CD14-positive monocyte (primary cell): ENCODE data around the gene NXF1. TPM values are rescaled to one million over a fixed set of nuclear protein-coding genes. Genes with fewer than 3 reads are reported as not detected.
"Not testable (repeated sequence)": the region's sequence is repeated elsewhere in the genome, so short reads cannot be mapped to it uniquely, and the experiment has no call there.

ENCODE experiments used
- DNase-seq, 3 donors: peaks; one replicate each; pipeline ENCODE4 v3.0.0-alpha.2; 2011 to 2022
- H2AFZ ChIP-seq: 2 replicates; pipeline ENCODE4 v1.6.0; 2012; ENCODE audit warnings: mild to moderate bottlenecking, low read depth, low read length, inconsistent platforms; ENCODE audit not compliant: insufficient read depth, poor library complexity, severe bottlenecking
- H3K27ac ChIP-seq, 2 donors: 1 replicate in 1 of 2; 2 replicates in 1 of 2; pipeline ENCODE4 v1.5.1; 2012 to 2013; ENCODE audit warnings: low read length in 2 of 2, control low read depth in 1 of 2, inconsistent platforms in 1 of 2, low read depth in 1 of 2, mild to moderate bottlenecking in 1 of 2
- H3K27me3 ChIP-seq, 2 donors: one replicate each; pipeline versions ENCODE4 v1.6.0 to v1.6.1; 2011 to 2013; ENCODE audit warnings: low read length in 2 of 2; ENCODE audit not compliant: control insufficient read depth in 2 of 2, insufficient read depth in 2 of 2
- H3K36me3 ChIP-seq, 2 donors: replicated peaks in 1 of 2; 1 replicate in 1 of 2; 2 replicates in 1 of 2; pipeline versions ENCODE4 v1.5.1 to v1.6.1; 2012 to 2013; ENCODE audit warnings: low read length in 2 of 2, control low read depth in 1 of 2, inconsistent platforms in 1 of 2, mild to moderate bottlenecking in 1 of 2; ENCODE audit not compliant: insufficient read depth in 2 of 2, control insufficient read depth in 1 of 2
- H3K4me1 ChIP-seq, 2 donors: 1 replicate in 1 of 2; 2 replicates in 1 of 2; pipeline versions ENCODE4 v1.5.1 to v1.6.1; 2012 to 2013; ENCODE audit warnings: low read length in 2 of 2, control low read depth in 1 of 2, inconsistent platforms in 1 of 2, mild to moderate bottlenecking in 1 of 2, moderate library complexity in 1 of 2; ENCODE audit not compliant: insufficient read depth in 2 of 2, control insufficient read depth in 1 of 2
- H3K4me2 ChIP-seq: replicated peaks from 2 replicates; pipeline ENCODE3; 2012; ENCODE audit warnings: low read length, moderate library complexity, mild to moderate bottlenecking; ENCODE audit not compliant: poor library complexity, severe bottlenecking; ENCODE audit errors: extremely low read depth
- H3K4me3 ChIP-seq, 3 experiments: fragments of 200-600 bp in 1 of 3; sonication (generic) in 1 of 3; replicated peaks in 1 of 3; 1 replicate in 2 of 3; 2 replicates in 1 of 3; pipeline ENCODE4 v1.5.1; 2011 to 2013; ENCODE audit warnings: low read length in 3 of 3, mild to moderate bottlenecking in 3 of 3, control low read depth in 2 of 3, low read depth in 2 of 3, inconsistent platforms in 1 of 3, moderate library complexity in 1 of 3
- H3K79me2 ChIP-seq: 2 replicates; pipeline ENCODE4 v1.6.0; 2012; ENCODE audit warnings: mild to moderate bottlenecking, control low read depth, inconsistent platforms, low read length, moderate library complexity; ENCODE audit not compliant: insufficient read depth
- H3K9ac ChIP-seq: 2 replicates; pipeline ENCODE4 v1.6.0; 2017; ENCODE audit warnings: low read length, mild to moderate bottlenecking; ENCODE audit not compliant: insufficient read depth, poor library complexity, severe bottlenecking
- H3K9me3 ChIP-seq, 2 donors: replicated peaks in 1 of 2; 1 replicate in 1 of 2; 2 replicates in 1 of 2; pipeline versions ENCODE4 v1.5.1 to v1.6.1; 2012 to 2013; ENCODE audit warnings: low read length in 2 of 2, control low read depth in 1 of 2; ENCODE audit not compliant: control insufficient read depth in 1 of 2, insufficient read depth in 1 of 2
- H4K20me1 ChIP-seq: 2 replicates; pipeline ENCODE4 v1.6.0; 2012; ENCODE audit warnings: mild to moderate bottlenecking, low read length, control low read depth, moderate library complexity; ENCODE audit not compliant: insufficient read depth
- H3K27ac Mint-ChIP-seq, 7 donors: one replicate each; pipeline ENCODE4 v1.8.0; 2020; ENCODE audit warnings: mild to moderate bottlenecking in 7 of 7, mixed read lengths in 7 of 7, moderate library complexity in 6 of 7, inconsistent platforms in 2 of 7
- H3K27me3 Mint-ChIP-seq, 3 donors: one replicate each; pipeline ENCODE4 v1.8.0; 2021 to 2022; ENCODE audit warnings: low read depth in 3 of 3, mild to moderate bottlenecking in 3 of 3, mixed read lengths in 3 of 3, moderate library complexity in 3 of 3, inconsistent platforms in 1 of 3
- H3K36me3 Mint-ChIP-seq, 2 donors: one replicate each; pipeline ENCODE4 v1.8.0; 2020; ENCODE audit warnings: mixed read lengths in 2 of 2, inconsistent platforms in 1 of 2, mild to moderate bottlenecking in 1 of 2
- H3K4me1 Mint-ChIP-seq: one replicate; pipeline ENCODE4 v1.8.0; 2020; ENCODE audit warnings: mild to moderate bottlenecking, mixed read lengths
- H3K4me3 Mint-ChIP-seq, 2 donors: one replicate each; pipeline ENCODE4 v1.8.0; 2020; ENCODE audit warnings: mild to moderate bottlenecking in 2 of 2, mixed read lengths in 2 of 2, moderate library complexity in 1 of 2
- H3K9me3 Mint-ChIP-seq, 7 donors: one replicate each; pipeline ENCODE4 v1.8.0; 2020 to 2022; ENCODE audit warnings: mixed read lengths in 7 of 7, mild to moderate bottlenecking in 6 of 7, moderate library complexity in 6 of 7, inconsistent platforms in 2 of 7
- WGBS: methylation state at CpG from one replicate; pipeline ENCODE4 v1.1.5; 2013; ENCODE audit warnings: missing lambda C conversion rate; ENCODE audit not compliant: insufficient coverage; 5-methylcytosine and 5-hydroxymethylcytosine counted together
- intact Hi-C, 2 donors: fragments of 100-400 bp; cut with micrococcal nuclease; formaldehyde crosslinking; loops; one replicate each; pipeline versions ENCODE4 v1.15.0 to v1.15.1; 2023
- polyA plus RNA-seq, 3 donors: library from polyadenylated mRNA; depleted of rRNA in 1 of 3; unstranded in 2 of 3; stranded (reverse) in 1 of 3; fragments of 300-500 nt in 2 of 3; fragments of >200 nt in 1 of 3; fragmentation: Illumina TruSeq in 2 of 3; gene quantifications; 1 replicate in 2 of 3; 2 replicates in 1 of 3; pipeline ENCODE4 v1.2.3, GENCODE V29; 2012 to 2021
- TF ChIP-seq, protein P1 (sequence below): fragments of 200-600 bp; IDR thresholded peaks from one replicate; pipeline ENCODE4 v1.8.0; 2022; ENCODE audit warnings: antibody characterized with exemption, mild to moderate bottlenecking

Gene NXF1
- polyA plus RNA-seq, 3 donors, result 50.1 to 748 (median 70.6) TPM

DNA sequence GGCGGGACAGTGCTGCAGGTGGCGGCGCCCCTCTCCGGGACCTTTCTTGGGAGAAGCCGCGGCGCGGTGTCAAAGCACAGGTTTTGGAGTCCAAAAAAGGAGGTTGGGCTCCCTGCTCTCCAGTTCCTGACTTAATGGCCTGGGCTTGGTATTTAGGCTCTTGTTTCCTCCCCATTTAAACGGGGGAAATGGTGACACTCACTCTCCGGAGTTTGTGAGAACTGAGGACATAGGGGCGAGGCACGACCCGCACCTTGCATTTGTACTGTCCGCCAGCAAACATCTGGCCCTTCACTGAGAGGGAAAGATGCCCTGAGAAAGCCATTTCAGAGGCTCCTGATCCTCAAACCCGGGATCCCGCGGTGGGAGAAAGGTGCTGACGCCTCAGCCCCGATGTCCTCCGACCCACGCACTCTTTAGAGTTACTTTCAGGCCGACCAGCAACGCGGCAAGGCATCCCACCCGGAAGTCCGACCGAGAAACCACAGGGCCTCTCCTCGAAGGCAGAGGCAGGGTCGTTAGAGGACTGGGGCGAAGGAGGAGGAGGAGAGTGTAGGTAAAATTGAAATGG, 37.0 kb upstream of the NXF1 start:
- intact Hi-C loops, result loop anchor here in 1 of 2 donors (1.0 kb wide), 1 partner anchor 13 kb away; no protein-coding TSS in a partner anchor
- Histone ChIP-seq H3K36me3 (no peaks in the 10 kb centered on the region), H2AFZ (peak overlapping the region; percentile 100), H3K27me3 (no peaks in the 10 kb centered on the region), H4K20me1 (no peaks in the 10 kb centered on the region), H3K79me2 (peaks cover 22% of the 10 kb centered on the region), H3K27ac (peak overlapping the region; percentile 97 to 99), H3K4me3 (peak overlapping the region; percentile 62 to 98 (median 93)), H3K9me3 (no peaks in the 10 kb centered on the region), H3K4me2 (peak overlapping the region; percentile 97), H3K4me1 (peaks cover 29 to 36% of the 10 kb centered on the region in 2 donors), H3K9ac (peak overlapping the region; percentile 83)
- peaks cover 0 to 3% (median 0%) of the 10 kb centered on the region in 7 donors for H3K9me3 Mint-ChIP-seq
- TF ChIP-seq, protein P1, sequence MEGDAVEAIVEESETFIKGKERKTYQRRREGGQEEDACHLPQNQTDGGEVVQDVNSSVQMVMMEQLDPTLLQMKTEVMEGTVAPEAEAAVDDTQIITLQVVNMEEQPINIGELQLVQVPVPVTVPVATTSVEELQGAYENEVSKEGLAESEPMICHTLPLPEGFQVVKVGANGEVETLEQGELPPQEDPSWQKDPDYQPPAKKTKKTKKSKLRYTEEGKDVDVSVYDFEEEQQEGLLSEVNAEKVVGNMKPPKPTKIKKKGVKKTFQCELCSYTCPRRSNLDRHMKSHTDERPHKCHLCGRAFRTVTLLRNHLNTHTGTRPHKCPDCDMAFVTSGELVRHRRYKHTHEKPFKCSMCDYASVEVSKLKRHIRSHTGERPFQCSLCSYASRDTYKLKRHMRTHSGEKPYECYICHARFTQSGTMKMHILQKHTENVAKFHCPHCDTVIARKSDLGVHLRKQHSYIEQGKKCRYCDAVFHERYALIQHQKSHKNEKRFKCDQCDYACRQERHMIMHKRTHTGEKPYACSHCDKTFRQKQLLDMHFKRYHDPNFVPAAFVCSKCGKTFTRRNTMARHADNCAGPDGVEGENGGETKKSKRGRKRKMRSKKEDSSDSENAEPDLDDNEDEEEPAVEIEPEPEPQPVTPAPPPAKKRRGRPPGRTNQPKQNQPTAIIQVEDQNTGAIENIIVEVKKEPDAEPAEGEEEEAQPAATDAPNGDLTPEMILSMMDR, result no peak
- no peaks in the 10 kb centered on the region for H3K27me3 Mint-ChIP-seq
- peaks cover 20% of the 10 kb centered on the region for H3K4me1 Mint-ChIP-seq
- 3% methylated on average over 30 of the region's 30 CpGs for WGBS
- no peak for DNase-seq
- peaks cover 0 to 5% of the 10 kb centered on the region in 2 donors for H3K36me3 Mint-ChIP-seq
- no peak overlapping the region for H3K27ac Mint-ChIP-seq
- no peak overlapping the region for H3K4me3 Mint-ChIP-seq

DNA sequence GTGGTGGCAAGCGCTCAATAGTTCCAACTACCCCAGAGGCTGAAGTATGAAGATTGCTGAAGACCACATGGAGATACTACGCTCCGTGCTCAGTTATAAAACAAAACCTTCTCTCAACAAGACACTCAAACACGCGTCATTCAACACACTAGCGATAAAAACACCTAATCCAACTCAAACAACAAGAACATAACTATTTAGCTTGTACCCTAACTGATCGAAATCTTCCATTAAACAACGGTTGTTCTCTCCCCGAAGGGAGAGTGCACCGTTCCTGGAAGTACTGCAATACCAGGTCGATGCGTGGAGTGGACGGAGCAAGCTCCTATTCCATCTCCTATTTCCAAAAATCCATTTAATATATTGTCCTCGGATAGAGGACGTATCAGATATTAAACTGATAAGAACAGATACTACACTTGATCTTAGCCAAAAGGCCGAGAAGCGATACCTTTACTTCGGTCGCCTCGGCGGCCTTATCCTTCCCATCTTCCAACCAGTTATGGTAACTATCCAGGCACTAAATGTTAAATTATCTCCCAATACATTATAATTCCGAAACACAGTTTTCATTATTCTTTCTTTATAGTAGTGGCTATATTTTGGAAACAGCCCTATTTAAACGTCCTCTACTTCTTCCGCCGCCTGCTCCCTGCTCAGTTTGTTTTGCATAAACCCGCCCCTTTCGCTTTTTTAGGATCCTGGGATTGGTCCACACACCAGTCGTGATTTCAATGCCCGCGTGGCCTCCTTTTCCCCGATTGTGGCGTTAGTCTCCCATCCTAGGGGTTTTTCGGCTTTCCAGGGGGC, 36.3 kb upstream of the NXF1 start:
- Mint-ChIP-seq H3K9me3 (peaks cover 0 to 3% (median 0%) of the 10 kb centered on the region in 7 donors), H3K4me1 (peaks cover 20% of the 10 kb centered on the region), H3K27me3 (no peaks in the 10 kb centered on the region), H3K36me3 (peaks cover 2 to 6% of the 10 kb centered on the region in 2 donors), H3K4me3 (no peak overlapping the region), H3K27ac (no peak overlapping the region)
- peak overlapping the region; percentile 97 for H3K4me2 ChIP-seq
- peaks cover 0 to 4% of the 10 kb centered on the region in 2 donors for H3K36me3 ChIP-seq
- H3K4me3 ChIP-seq, result peak overlapping the region; percentile 62 to 98 (median 93)
- DNase-seq, result peak; percentile 92 to 97 (median 94)
- peak overlapping the region; percentile 100 for H2AFZ ChIP-seq
- no peaks in the 10 kb centered on the region for H4K20me1 ChIP-seq
- TF ChIP-seq, protein P1, result no peak
- H3K27ac ChIP-seq, result peak overlapping the region; percentile 97 to 99
- peaks cover 26% of the 10 kb centered on the region for H3K79me2 ChIP-seq
- H3K9me3 ChIP-seq, result no peaks in the 10 kb centered on the region
- H3K9ac ChIP-seq, result peak overlapping the region; percentile 86
- peaks cover 29 to 36% of the 10 kb centered on the region in 2 donors for H3K4me1 ChIP-seq
- intact Hi-C loops, result loop anchor here (1.0 to 2.0 kb wide), 3 partner anchors 13 to 39 kb away; partner anchors contain the start of gene SLC3A2 (in 1 of the 2)
- no peaks in the 10 kb centered on the region for H3K27me3 ChIP-seq
- under 1% methylated on average over 18 of the region's 33 CpGs for WGBS

GRCh38 chr11:62840721-62841360, 35.6 kb upstream of the NXF1 start:
- Histone ChIP-seq H3K9ac (peak overlapping the region; percentile 86), H3K36me3 (peaks cover 3 to 11% of the 10 kb centered on the region in 2 donors), H3K79me2 (peaks cover 33% of the 10 kb centered on the region), H3K4me2 (peak overlapping the region; percentile 97), H3K4me1 (peaks cover 29 to 36% of the 10 kb centered on the region in 2 donors), H3K4me3 (peak overlapping the region; percentile 71 to 98 (median 93)), H3K27ac (peak overlapping the region; percentile 97 to 99)
- not testable (repeated sequence) for H3K9me3 Mint-ChIP-seq, H4K20me1 ChIP-seq, H2AFZ ChIP-seq, H3K9me3 ChIP-seq, H3K4me3 Mint-ChIP-seq, H3K27me3 ChIP-seq, H3K27ac Mint-ChIP-seq, H3K27me3 Mint-ChIP-seq
- peak; percentile 84 to 95 (median 85) for DNase-seq
- Mint-ChIP-seq H3K36me3 (peaks cover 4 to 12% of the 10 kb centered on the region in 2 donors), H3K4me1 (peaks cover 20% of the 10 kb centered on the region)
- intact Hi-C loops, result loop anchor here in 1 of 2 donors (2.0 kb wide), 2 partner anchors 14 to 40 kb away; partner anchors contain the start of gene SLC3A2
- 0% methylated on average over 33 of the region's 41 CpGs for WGBS
